NAMALWA (cell line): ENCODE measurements around the gene LRP5.
"Not testable (repeated sequence)": the region's sequence is repeated elsewhere in the genome, so short reads cannot be mapped to it uniquely, and the experiment has no call there.

Experiments used
- DNase-seq: peaks from one replicate; pipeline ENCODE4 v3.0.0-alpha.2; 2015; ENCODE audit warnings: low spot score

Gene LRP5

GRCh38 chr11:68469642-68470041 is 157.3 kb downstream of the LRP5 start:
- DNase-seq = no peak

DNA sequence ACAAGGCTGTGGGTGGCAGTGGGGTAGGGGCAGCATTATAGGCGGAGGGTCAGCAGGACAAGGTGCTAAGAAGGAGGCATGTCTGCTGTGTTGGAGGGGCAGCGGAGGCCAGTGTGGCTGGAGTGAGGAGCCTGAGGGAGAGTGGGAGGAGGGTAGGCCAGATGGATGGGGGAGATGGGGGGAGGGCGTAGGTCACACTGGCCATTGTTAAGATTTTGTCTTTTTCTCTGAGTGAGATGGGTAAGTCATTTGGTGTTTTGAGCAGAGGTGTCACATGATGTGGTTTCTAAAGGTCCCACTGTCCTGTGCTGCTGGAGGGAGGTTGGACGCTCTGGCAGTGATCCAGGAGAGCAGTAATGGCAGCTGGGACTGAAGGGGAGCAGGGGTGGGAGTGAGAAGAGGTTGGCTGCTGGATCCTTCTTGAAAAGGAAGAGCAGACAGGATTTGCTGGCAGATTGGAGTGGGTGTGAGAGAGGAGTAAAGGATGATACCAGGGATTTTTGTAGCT is 158.0 kb downstream of the LRP5 start:
- no peak for DNase-seq

DNA sequence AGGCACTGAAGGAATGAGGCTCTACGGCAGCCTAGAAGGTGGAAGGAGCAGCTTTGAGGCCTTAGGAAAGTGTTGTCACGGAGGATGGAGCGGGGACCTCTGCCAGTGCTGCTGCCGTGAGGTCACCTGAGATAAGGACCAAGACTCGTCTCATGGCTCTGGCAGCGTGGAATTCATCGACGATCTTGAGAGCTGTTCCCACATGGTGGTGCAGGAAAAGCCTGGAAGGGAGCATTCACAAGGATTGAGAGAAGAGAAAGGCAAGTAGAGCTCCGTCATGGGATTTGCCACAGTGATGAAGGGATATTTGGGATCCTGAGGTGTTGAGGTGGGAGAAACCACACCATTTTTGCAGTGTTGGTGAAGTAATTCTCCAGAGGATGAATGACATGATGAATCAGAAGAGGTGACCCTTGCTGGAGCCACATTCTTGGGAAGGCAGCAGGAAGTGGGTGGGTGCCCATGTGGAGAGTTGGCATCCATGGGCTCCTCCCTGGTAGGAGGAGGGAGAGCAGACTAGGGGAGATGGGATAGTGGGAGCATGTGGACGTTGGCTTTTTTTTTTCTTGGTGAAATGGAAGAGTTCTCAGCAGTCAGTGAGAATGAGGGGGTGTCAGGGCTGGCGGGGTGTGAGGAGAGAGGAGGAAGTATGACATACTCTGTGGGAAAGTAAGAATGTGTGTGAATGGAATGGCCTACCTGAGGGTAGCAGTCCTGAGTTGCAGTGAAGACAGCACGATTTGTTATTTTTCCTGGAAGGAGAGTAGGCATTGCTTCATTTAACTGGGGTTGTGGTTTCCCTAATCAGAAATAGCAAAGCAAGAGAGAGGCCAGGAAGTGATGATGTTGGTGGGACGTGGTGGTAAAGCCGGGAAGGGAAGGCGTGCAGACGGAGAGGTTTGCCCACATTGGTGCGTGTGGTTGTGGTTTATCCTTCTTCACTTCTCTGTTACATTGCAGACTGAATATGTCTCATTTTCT is 159.3 kb downstream of the LRP5 start:
- DNase-seq = no peak

GRCh38 chr11:68472778-68473177 is 160.4 kb downstream of the LRP5 start:
- DNase-seq = no peak

DNA sequence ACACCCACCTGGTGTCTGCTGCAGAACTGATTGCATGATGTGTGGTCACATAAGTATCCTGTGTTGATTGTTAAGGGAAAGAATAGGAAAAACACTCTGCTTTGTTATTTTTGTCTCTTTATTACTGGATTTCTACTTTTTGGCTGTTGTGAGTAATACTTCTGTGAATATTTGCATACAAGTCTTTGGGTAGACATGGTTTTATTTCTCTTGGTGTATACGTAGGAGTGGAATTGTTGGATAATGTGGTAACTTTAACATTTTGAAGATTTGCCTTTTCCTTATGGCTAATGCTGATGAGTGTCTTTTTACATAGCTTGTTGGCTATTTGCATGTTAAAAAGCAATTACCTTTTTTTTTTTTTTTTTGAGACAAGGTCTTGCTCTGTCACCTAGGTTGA is 161.3 kb downstream of the LRP5 start:
- no peak for DNase-seq

DNA sequence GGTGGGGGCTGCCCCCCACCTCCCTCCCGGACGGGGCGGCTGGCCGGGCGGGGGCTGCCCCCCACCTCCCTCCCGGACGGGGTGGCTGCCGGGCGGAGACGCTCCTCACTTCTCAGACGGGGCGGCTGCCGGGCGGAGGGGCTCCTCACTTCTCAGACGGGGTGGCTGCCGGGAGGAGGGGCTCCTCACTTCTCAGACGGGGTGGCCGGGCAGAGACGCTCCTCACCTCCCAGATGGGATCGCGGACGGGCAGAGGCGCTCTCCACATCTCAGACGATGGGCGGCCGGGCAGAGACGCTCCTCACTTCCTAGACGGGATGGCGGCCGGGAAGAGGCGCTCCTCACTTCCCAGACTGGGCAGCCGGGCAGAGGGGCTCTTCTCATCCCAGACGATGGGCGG is 163.2 kb downstream of the LRP5 start:
- DNase-seq = not testable (repeated sequence)

GRCh38 chr11:68479390-68479789 is 167.0 kb downstream of the LRP5 start:
- no peak for DNase-seq

DNA sequence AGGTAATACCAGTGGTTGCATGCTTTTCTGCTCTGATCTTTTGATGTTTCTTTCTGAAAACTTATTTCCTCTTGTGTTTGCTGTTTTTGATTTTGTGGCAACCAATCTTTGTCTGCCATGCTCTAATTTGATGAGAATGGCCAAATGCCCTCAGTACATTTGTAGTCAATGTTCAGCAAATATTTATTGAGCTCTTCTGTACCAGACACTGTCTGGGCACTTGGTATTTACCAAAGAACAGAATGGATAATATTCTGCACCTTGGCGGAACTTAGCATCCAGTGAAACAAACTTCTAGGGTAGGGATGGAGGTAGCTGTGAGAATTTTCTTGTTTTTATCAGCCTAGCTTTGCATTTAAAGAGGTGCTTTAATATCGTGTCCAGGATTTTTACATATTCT is 167.8 kb downstream of the LRP5 start:
- no peak for DNase-seq

- no peak for DNase-seq
These were observed 168.6 kb downstream of the LRP5 start for GRCh38 chr11:68480852-68481510.

DNA sequence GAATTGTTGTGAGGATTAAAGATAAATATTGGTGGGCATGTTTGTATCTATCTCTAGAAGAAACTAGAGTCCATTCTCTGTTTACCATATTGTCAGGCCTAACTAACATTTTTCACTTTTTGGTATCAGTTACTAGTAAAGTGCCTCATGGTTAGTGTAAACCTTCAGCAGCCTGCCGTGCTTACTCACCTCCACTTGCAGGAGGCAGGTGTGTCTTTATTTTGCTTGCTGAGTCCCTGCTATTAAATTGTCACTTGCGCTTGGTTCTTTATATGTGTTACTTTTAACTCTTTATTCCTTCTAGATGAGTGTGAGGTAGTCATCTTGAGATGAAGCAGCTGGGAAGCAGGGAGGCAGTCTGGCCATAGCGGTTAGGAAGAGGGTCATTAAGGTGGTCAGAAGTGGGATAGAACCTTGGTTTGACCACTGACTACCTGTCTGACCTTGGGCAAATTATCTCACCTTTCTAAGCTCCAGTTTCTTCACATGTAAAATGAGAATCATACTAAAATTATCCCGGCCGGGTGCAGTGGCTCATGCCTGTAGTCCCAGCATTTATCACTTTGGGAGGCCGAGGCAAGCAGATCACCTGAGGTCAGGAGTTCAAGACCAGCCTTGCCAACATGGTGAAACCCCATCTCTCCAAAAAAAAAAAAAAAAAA is 169.3 kb downstream of the LRP5 start:
- no peak for DNase-seq

DNA sequence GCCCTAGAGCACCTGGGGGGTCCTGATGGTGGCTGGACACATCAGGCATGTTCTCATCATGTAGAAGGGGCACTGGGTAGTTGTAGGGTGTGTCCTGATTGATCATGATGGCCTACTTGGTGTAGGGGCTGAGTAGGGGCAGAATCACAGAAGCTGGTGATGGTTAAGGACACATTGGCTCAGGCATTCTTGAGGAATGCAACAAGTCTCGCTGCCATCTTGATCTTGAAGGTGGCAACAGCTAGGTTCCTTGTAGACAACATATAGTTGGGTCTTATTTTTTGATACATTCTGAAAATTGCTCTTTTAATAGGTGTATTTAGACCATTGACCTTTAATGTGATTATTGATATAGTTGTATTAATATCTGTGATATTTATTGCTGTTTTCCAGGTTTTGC is 176.2 kb downstream of the LRP5 start:
- DNase-seq = no peak

DNA sequence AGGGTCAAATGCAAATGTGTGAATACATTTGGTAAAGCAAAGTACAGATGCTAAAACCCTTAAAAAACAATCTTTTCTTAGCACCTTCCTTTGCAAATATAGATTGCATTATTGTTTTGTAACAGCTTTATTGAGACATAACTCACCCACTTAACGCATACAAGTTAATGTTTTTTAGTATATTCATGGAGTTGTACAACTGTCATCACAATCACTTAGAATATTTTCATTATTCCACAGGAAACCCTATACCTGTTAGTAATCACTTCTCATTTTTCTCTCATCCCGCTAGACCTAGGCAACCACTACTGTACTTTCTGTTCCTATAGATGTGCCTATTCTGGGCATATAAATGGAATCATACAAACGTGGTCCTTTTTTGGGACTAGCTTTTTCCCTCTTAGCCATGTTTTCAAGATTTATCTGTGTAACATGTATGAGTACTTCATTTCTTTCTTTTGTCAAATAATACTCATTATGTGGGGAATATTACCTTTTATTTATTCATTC is 182.9 kb downstream of the LRP5 start:
- DNase-seq = no peak

DNA sequence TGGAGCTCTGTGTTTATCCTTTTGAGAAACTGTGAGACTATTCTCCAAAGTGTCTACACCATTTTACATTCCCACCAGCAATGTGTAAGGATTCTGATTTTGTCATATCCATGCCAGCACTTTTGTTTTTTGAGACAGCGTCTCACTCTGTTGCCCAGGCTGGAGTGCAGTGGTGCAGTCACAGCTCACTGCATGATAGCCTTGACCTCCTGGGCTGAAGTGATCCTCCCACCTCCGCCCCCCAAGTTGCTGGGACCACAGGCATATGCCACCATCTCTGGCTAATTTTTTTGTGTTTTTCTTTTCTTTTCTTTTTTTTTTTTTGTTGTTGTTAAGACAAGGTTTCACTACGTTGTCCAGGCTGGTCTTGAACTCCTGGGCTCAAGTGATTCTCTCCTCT is 183.5 kb downstream of the LRP5 start:
- DNase-seq = no peak

DNA sequence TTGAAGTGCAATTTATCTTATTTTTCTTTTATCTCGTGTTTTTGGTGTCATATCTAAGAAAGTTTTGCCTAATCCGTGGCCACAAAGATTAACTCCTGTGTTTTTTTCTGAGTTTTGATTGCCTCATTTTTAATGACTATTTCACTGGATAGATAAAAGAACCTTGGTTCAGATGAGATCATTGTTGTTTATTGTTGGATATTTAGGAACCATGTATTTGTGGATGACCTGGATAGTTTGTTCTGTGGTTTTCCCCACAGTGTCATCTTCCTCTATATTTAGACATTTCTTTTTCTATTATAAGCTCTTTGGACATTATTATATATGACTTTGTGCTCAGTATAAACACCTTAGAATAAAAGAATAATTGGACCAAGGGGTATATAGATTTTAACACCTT is 185.4 kb downstream of the LRP5 start:
- no peak for DNase-seq

- no peak for DNase-seq
These were observed 185.9 kb downstream of the LRP5 start for GRCh38 chr11:68498321-68498720.
